ENCODE measurements around the gene SEMA3D. TPM values are rescaled to one million over a fixed set of nuclear protein-coding genes. Genes with fewer than 3 reads are reported as not detected.

SEMA3D gene
- total and polyA plus RNA-seq, 2 of the 13 experiments (the other 11 are each of a cell fraction or from before 2014, with no cell fraction given), result 0.07 TPM; not detected in 1

DNA sequence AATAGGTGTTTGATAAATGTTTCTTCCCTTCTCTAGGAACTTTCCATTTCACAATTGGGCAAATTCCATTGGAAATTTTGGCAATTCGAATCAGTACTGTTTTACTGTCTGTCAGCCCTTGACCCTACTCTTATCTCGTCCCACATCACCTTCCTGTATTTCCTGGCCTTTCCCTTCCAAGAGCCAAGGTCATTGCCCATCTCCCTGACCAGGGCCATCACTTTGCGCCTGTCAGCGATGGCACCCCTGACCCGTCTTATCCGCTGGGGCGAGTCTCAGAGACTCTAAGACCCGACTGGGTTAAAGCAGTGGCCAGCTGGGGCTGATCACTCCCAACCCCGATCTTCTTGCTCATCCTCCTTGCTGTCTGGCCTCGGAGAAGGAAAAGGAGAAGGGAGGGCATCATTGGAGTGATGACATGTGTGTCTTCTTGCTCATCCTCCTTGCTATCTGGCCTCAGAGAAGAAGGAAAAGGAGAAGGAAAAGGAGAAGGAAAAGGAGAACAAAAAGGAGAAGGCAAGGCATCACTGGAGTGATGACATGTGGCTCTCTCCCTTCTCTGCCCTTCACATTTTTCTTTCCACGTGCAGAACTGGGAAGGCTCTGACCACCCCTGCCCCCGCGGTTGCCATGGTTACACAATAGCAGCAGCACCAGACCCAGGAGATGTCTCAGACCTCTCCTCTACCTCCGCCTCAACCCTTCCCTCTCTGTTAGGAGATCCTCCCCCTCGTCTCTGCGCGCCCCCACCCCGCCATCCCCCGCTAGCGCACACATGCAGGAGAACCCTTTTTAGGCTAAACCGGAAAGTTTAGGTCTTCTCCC is 2.0 kb downstream of the SEMA3D start:
- 16% methylated on average over 21 of the region's 21 CpGs for WGBS (ENCODE audit: low lambda C conversion rate)
- peaks cover 6% of the 10 kb centered on the region; the same call in 1 of the 2 replicates for H3K4me1 ChIP-seq (ENCODE audit: insufficient read depth, low read length)
- intact Hi-C loops (cut with micrococcal nuclease; ENCODE audit: unreplicated experiment) (no loop called here), in situ Hi-C loops (cut with HindIII; ENCODE audit: extremely low pct_ligation_motif_present, low pct_unique_long_range_greater_than_20kb) (no loop called here)
- BruUV-seq (replicated peaks), result no TSS peak
- no peak overlapping the region for H3K4me3 ChIP-seq (replicated peaks in 1 of 3; ENCODE audit: insufficient read depth in 1 of 3, low read depth in 2 of 3, low read length in 3 of 3)
- no peaks in the 10 kb centered on the region for H3K79me2 ChIP-seq (ENCODE audit: insufficient read depth, low read length)
- H3K4me2 ChIP-seq (ENCODE audit: low read depth, low read length), result no peak overlapping the region
- H2AFZ ChIP-seq (ENCODE audit: low read length), result no peak overlapping the region
- no peaks in the 10 kb centered on the region for H4K20me1 ChIP-seq (ENCODE audit: insufficient read depth, low read length)
- no peak for DNase-seq (ENCODE audit: low spot score)
- no peak overlapping the region for H3K27ac ChIP-seq (ENCODE audit: extremely low read length, insufficient read depth, low read length)
- no peaks in the 10 kb centered on the region; the same call in 1 of the 2 replicates for H3K9me3 ChIP-seq (ENCODE audit: low read length)
- no peaks in the 10 kb centered on the region for H3K36me3 ChIP-seq (replicated peaks in 1 of 2; ENCODE audit: control insufficient read depth in 1 of 2, insufficient read depth in 2 of 2, low read length in 2 of 2)
- ChIA-PET CTCF (ENCODE audit: low intra/inter-chr PET ratio, low total read pairs) (no interaction called here), POLR2A (no interaction called here)
- H3K9ac ChIP-seq (ENCODE audit: insufficient read depth, low read depth, low read length), result no peak overlapping the region
- ATAC-seq, result no peak
- H3K27me3 ChIP-seq (ENCODE audit: control insufficient read depth in 1 of 2, insufficient read depth in 2 of 2, low read length in 2 of 2), result peaks cover 1 to 30% of the 10 kb centered on the region in 2 experiments; a peak in 4 of 5 replicates
- FAIRE-seq, result no peak
- TF ChIP-seq ZNF761 (CRISPR knock-in tag; conservative IDR thresholded peaks at IDR 0.05) (no peak), MNT (IDR thresholded peaks at IDR 0.05) (0 out of 2 replicates have a peak, but pooled peaks have one; percentile 35)

DNA sequence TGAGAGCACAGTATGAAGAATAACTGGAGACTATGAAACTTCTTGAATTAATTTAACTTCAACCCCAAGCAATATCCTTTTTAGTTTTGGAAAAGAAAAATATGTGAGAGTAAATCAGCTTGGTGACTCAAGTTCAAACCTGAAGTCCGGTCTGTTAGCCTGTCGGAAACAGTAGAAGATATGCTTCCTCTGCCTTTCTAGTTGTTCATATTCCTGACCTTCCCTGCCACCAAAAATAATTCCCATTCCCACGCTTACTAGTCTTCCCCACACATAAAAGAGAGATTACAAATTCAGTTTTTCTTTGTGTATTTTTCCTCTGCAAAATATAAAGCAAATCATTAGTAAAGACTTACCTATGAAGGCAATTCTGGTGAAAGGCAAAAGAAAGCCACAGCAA is 3.6 kb downstream of the SEMA3D start:
- no peak overlapping the region for H3K4me2 ChIP-seq (ENCODE audit: low read depth, low read length)
- no peak overlapping the region for H3K4me3 ChIP-seq (replicated peaks in 1 of 3; ENCODE audit: insufficient read depth in 1 of 3, low read depth in 2 of 3, low read length in 3 of 3)
- peaks cover 1 to 30% of the 10 kb centered on the region in 2 experiments; a peak in 4 of 5 replicates for H3K27me3 ChIP-seq (ENCODE audit: control insufficient read depth in 1 of 2, insufficient read depth in 2 of 2, low read length in 2 of 2)
- peaks cover 6% of the 10 kb centered on the region; the same call in 1 of the 2 replicates for H3K4me1 ChIP-seq (ENCODE audit: insufficient read depth, low read length)
- no TSS peak for BruUV-seq (replicated peaks)
- ChIA-PET CTCF (ENCODE audit: low intra/inter-chr PET ratio, low total read pairs) (no interaction called here), POLR2A (no interaction called here)
- H2AFZ ChIP-seq (ENCODE audit: low read length), result no peak overlapping the region
- intact Hi-C loops (cut with micrococcal nuclease; ENCODE audit: unreplicated experiment), result no loop called here
- DNase-seq (ENCODE audit: low spot score), result no peak
- no peak for FAIRE-seq
- no peaks in the 10 kb centered on the region for H3K36me3 ChIP-seq (replicated peaks in 1 of 2; ENCODE audit: control insufficient read depth in 1 of 2, insufficient read depth in 2 of 2, low read length in 2 of 2)
- ATAC-seq, result no peak
- no peak overlapping the region for H3K27ac ChIP-seq (ENCODE audit: extremely low read length, insufficient read depth, low read length)
- no peak overlapping the region for H3K9ac ChIP-seq (ENCODE audit: insufficient read depth, low read depth, low read length)
- WGBS (ENCODE audit: low lambda C conversion rate), result 20% methylated on average over 3 of the region's 3 CpGs
- TF ChIP-seq, protein P1, sequence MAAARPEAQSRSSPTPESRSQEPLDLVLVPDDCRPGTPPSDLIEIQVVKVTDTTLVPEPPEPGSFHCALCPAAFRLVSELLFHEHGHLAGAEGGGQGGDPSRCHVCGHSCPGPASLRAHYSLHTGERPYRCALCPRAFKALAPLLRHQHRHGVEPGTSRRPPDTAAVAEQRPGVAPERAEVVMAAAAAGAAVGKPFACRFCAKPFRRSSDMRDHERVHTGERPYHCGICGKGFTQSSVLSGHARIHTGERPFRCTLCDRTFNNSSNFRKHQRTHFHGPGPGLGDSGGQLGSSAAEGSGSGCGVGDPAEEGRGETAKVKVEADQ (CRISPR knock-in tag; IDR thresholded peaks at IDR 0.05; ENCODE audit: borderline replicate concordance), result no peak
- no peak for TF ChIP-seq MBD4 (IDR thresholded peaks at IDR 0.05; ENCODE audit: borderline replicate concordance, low read length)
- TF ChIP-seq PLRG1 (conservative IDR thresholded peaks at IDR 0.05), result no peak
- no peaks in the 10 kb centered on the region for H3K79me2 ChIP-seq (ENCODE audit: insufficient read depth, low read length)
- no peaks in the 10 kb centered on the region for H4K20me1 ChIP-seq (ENCODE audit: insufficient read depth, low read length)
- H3K9me3 ChIP-seq (ENCODE audit: low read length), result peaks cover 12% of the 10 kb centered on the region
- in situ Hi-C loops (cut with HindIII; ENCODE audit: extremely low pct_ligation_motif_present, low pct_unique_long_range_greater_than_20kb), result no loop called here
